Type B pancreatic cell (in vitro differentiated cells): ENCODE measurements around the gene IMP4. TPM values are rescaled to one million over a fixed set of nuclear protein-coding genes. Genes with fewer than 3 reads are reported as not detected.

ENCODE experiments used
- DNase-seq: peaks from one replicate; pipeline ENCODE4 v3.0.0; 2021; ENCODE audit warnings: mixed read lengths; ENCODE audit not compliant: unreplicated experiment; ENCODE audit errors: extremely low spot score
- H3K27ac Mint-ChIP-seq: 2 replicates; pipeline ENCODE4 v1.8.0; 2021; ENCODE audit warnings: mild to moderate bottlenecking, mixed read lengths
- H3K27me3 Mint-ChIP-seq: 2 replicates; pipeline ENCODE4 v1.8.0; 2021; ENCODE audit warnings: mixed read lengths
- H3K36me3 Mint-ChIP-seq: 2 replicates; pipeline ENCODE4 v1.8.0; 2021; ENCODE audit warnings: mixed read lengths
- H3K4me1 Mint-ChIP-seq: one replicate; pipeline ENCODE4 v1.8.0; 2021; ENCODE audit warnings: mixed read lengths; ENCODE audit not compliant: unreplicated experiment
- H3K4me3 Mint-ChIP-seq: 2 replicates; pipeline ENCODE4 v1.8.0; 2021; ENCODE audit warnings: mild to moderate bottlenecking, mixed read lengths
- H3K9me3 Mint-ChIP-seq: 2 replicates; pipeline ENCODE4 v1.8.0; 2021; ENCODE audit warnings: mixed read lengths
- total RNA-seq: library from RNA; stranded (reverse); gene quantifications from 2 replicates; pipeline ENCODE4 v1.2.1, GENCODE V29; 2021; ENCODE audit warnings: low replicate concordance
- TF ChIP-seq, protein P1 (sequence below): fragments of 200-600 bp; sonication (generic); conservative IDR thresholded peaks from 2 replicates; pipeline ENCODE4 v1.5.0; 2021; ENCODE audit warnings: antibody characterized with exemption, mild to moderate bottlenecking

IMP4 gene
- total RNA-seq, 1 donor from 2014 or later: 53.6 TPM

DNA sequence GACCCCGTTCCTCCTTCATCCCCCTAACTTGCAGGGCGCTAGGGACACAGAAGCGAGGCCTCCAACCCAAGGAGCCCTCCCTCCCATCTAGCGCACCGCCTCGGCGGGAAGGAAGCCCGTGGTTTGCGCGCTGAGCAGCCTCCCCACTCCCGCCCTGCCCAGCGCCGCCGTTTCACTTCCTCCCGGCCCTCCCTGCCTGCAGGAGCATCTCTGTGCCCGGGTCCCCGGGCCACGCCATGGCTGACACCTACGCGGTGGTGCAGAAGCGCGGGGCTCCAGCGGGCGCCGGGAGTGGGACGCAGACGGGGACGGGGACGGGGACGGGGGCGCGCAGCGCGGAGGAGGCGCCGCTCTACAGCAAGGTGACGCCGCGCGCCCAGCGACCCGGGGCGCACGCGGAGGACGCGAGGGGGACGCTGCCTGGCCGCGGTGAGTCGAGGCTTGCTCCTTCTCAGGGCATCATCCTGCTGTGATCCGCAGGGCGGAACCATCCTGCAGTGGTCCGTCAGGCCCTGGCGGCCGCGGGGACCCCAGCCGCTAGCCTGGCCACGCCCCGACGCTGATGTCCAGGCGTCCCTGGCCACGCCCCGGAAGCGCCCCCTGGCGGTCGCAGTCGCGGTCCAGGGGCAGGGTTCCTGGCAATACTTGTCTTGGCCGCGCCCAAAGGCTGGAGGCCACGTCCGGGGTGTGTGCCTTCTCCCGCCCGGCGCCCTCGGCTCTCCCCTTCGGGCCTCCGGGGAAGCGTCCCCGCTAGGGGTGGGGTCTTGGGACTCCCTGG is 29.5 kb downstream of the IMP4 start:
- H3K27ac Mint-ChIP-seq: peak overlapping the region; percentile 86
- peak overlapping the region; percentile 95 for H3K4me3 Mint-ChIP-seq
- no peaks in the 10 kb centered on the region for H3K9me3 Mint-ChIP-seq
- DNase-seq: peak; percentile 94
- no peaks in the 10 kb centered on the region for H3K27me3 Mint-ChIP-seq
- peaks cover 10% of the 10 kb centered on the region for H3K36me3 Mint-ChIP-seq
- TF ChIP-seq, protein P1, sequence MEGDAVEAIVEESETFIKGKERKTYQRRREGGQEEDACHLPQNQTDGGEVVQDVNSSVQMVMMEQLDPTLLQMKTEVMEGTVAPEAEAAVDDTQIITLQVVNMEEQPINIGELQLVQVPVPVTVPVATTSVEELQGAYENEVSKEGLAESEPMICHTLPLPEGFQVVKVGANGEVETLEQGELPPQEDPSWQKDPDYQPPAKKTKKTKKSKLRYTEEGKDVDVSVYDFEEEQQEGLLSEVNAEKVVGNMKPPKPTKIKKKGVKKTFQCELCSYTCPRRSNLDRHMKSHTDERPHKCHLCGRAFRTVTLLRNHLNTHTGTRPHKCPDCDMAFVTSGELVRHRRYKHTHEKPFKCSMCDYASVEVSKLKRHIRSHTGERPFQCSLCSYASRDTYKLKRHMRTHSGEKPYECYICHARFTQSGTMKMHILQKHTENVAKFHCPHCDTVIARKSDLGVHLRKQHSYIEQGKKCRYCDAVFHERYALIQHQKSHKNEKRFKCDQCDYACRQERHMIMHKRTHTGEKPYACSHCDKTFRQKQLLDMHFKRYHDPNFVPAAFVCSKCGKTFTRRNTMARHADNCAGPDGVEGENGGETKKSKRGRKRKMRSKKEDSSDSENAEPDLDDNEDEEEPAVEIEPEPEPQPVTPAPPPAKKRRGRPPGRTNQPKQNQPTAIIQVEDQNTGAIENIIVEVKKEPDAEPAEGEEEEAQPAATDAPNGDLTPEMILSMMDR: peak; percentile 99
- peaks cover 15% of the 10 kb centered on the region for H3K4me1 Mint-ChIP-seq

DNA sequence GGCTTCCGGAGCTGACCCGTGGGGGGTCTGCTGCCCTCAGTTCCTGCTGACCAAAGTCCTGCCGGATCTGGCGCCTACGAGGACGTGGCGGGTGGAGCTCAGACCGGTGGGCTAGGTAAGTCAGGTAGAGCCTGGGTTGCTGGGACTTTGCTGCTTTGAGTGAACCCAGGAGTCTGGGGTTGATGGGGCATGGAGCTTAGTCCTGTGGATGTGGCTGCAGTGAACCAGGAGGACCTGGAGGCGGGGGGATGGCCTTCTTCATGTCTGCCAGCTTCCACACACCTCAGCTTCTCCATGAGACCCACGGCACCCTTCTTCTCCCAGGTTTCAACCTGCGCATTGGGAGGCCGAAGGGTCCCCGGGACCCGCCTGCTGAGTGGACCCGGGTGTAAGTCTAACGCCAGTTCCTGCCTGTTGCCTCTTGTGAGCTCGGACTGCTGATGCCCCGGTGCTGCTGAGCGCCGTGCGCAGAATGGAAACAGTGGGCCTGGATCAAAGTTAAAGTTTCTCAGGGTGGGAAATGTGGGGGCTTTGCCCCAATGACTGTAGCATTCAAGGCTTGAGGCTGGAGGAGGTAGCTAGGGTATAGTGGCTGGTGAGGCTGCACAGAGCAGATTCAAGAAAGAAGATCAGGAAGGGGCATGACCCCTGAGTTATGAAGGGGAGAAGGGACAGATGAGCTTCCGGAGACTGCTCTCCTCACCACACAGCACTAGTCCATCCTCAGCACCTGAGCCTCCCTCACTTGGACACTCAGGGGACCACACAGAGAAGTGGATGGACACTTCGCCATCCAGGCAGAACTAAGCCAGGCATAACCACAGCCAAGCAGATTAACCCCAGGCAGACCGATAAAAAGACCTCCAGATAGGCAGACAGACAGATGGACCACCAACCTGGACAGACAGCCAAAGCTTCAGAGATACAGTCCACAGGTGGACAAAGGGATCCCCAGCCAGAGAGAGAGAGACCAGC is 30.4 kb downstream of the IMP4 start:
- peaks cover 15% of the 10 kb centered on the region for H3K4me1 Mint-ChIP-seq
- TF ChIP-seq, protein P1: peak; percentile 48
- no peaks in the 10 kb centered on the region for H3K9me3 Mint-ChIP-seq
- peaks cover 10% of the 10 kb centered on the region for H3K36me3 Mint-ChIP-seq
- DNase-seq: no peak
- H3K4me3 Mint-ChIP-seq: peak overlapping the region; percentile 84
- no peaks in the 10 kb centered on the region for H3K27me3 Mint-ChIP-seq
- H3K27ac Mint-ChIP-seq: peak overlapping the region; percentile 10

DNA sequence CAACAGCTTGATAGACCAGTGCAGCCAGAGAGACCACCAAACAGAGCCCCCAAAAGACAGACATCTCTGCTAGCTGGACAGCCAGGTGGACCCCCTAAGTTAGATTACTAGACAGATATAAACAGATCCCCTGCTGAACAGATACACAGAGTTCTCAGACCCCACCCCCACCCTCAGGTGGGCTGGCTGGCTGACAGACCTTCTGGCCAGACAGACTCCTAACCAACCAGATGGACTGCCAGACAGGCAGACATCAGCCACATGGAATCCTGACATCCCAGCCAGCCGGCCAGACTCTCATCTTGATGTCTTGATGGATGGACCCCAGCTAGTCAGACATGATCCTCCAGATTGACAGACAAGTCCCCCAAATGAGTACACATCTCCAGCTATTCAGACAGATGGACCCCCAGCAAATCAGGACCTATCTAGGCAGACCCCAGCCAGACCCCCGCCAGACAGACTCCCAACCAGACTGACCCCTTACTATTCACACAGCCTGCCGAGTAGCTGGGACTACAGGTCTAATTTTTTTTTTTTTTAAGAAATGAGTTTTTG is 31.2 kb downstream of the IMP4 start:
- Mint-ChIP-seq H3K27ac (peak overlapping the region; percentile 10), H3K36me3 (peaks cover 10% of the 10 kb centered on the region), H3K4me1 (peaks cover 15% of the 10 kb centered on the region), H3K27me3 (no peaks in the 10 kb centered on the region), H3K4me3 (peak overlapping the region; percentile 84), H3K9me3 (no peaks in the 10 kb centered on the region)
- no peak for DNase-seq
- TF ChIP-seq, protein P1: no peak

DNA sequence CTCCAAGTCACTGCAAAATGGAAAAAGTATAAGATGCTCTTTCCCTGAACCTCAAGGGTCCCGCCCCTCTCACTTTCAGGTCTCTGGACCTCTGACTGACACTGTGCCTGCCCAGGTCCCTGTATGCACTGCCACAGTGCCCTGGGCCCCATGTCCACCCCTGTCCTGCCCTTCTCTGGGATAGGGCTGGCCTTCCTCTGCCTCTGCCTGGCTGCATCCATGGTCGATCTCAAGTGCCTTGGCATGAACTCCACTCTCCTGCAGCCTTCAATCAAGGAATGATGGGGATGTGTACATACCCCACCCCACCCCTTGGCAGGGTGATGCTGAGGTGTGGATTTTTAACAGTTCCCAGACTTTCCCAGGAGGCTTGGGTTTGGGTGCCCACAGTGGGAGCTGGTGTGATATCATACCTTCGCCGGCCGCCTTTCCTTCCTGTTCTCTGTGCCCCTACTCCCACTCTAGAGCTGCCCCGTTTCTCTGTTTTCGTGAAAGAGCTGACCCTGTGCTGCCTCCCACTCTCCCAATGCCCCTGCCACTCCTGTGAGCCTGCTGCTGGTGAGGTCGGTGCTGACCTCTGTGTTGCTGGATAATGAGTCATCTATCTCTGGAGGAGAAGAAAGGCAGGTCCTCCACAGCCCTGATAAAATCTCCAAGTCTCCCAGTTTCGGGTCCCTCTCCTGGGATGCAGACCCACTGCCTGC is 32.0 kb downstream of the IMP4 start:
- H3K4me3 Mint-ChIP-seq: peak overlapping the region; percentile 64
- peaks cover 15% of the 10 kb centered on the region for H3K4me1 Mint-ChIP-seq
- no peaks in the 10 kb centered on the region for H3K27me3 Mint-ChIP-seq
- TF ChIP-seq, protein P1: no peak
- H3K27ac Mint-ChIP-seq: peak overlapping the region; percentile 44
- no peak for DNase-seq
- H3K9me3 Mint-ChIP-seq: no peaks in the 10 kb centered on the region
- peaks cover 10% of the 10 kb centered on the region for H3K36me3 Mint-ChIP-seq
